Loucy (cell line): ENCODE results near the gene AGBL1.

ENCODE experiments used
- EZH2phosphoT487 ChIP-seq: fragments of 200-600 bp; IDR thresholded peaks from 2 replicates; pipeline ENCODE4 v1.6.1; 2018; ENCODE audit warnings: antibody characterized with exemption, mild to moderate bottlenecking, moderate library complexity, borderline replicate concordance
- TF ChIP-seq, protein P1 (sequence below): fragments of 200-600 bp; sonication (generic); conservative IDR thresholded peaks from 2 replicates; pipeline ENCODE4 v1.5.1; 2014; ENCODE audit warnings: mild to moderate bottlenecking, antibody characterized with exemption, low read length

- TF ChIP-seq, protein P1, sequence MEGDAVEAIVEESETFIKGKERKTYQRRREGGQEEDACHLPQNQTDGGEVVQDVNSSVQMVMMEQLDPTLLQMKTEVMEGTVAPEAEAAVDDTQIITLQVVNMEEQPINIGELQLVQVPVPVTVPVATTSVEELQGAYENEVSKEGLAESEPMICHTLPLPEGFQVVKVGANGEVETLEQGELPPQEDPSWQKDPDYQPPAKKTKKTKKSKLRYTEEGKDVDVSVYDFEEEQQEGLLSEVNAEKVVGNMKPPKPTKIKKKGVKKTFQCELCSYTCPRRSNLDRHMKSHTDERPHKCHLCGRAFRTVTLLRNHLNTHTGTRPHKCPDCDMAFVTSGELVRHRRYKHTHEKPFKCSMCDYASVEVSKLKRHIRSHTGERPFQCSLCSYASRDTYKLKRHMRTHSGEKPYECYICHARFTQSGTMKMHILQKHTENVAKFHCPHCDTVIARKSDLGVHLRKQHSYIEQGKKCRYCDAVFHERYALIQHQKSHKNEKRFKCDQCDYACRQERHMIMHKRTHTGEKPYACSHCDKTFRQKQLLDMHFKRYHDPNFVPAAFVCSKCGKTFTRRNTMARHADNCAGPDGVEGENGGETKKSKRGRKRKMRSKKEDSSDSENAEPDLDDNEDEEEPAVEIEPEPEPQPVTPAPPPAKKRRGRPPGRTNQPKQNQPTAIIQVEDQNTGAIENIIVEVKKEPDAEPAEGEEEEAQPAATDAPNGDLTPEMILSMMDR, result no peak
- TF ChIP-seq EZH2phosphoT487, result no peak
Measured at GRCh38 chr15:86541540-86541939, 461.9 kb downstream of the AGBL1 start.
